ENCODE results near the gene USP46. TPM values are rescaled to one million over a fixed set of nuclear protein-coding genes. Genes with fewer than 3 reads are reported as not detected.

The USP46 gene
- total RNA-seq, 1 experiment from 2014 or later, result 48.1 TPM

- no peak overlapping the region for H3K4me3 Mint-ChIP-seq
- H3K27me3 Mint-ChIP-seq (ENCODE audit: low read depth), result no peaks in the 10 kb centered on the region; the same call in 1 of the 2 replicates
- ChIA-PET POLR2A (interaction anchor here (1.6 to 1.7 kb wide), 2 partner anchors 11 to 21 kb away, joined by 3 to 7 read pairs; no protein-coding TSS in a partner anchor), CTCF (no interaction called here)
- DNase-seq (ENCODE audit: low spot score), result no peak
- H3K27ac Mint-ChIP-seq, result no peak overlapping the region
- no peak for ATAC-seq
- TF ChIP-seq CDX4 (CRISPR knock-in tag; IDR thresholded peaks at IDR 0.05; ENCODE audit: borderline replicate concordance) (no peak), CTCF (IDR thresholded peaks at IDR 0.05) (no peak), JUN (CRISPR knock-in tag; IDR thresholded peaks at IDR 0.05) (no peak)
- H3K36me3 Mint-ChIP-seq, result no peaks in the 10 kb centered on the region
- H3K9me3 Mint-ChIP-seq, result no peaks in the 10 kb centered on the region
- peaks cover 9% of the 10 kb centered on the region for H3K4me1 Mint-ChIP-seq
Observed at GRCh38 chr4:52701207-52701606, 42.1 kb upstream of the USP46 start.

GRCh38 chr4:52694936-52695335, 35.8 kb upstream of the USP46 start:
- ChIA-PET POLR2A (interaction anchor here (0.6 kb wide), 1 partner anchor 50 kb away, joined by 8 read pairs; no protein-coding TSS in a partner anchor), CTCF (no interaction called here)
- peaks cover 34% of the 10 kb centered on the region for H3K9me3 Mint-ChIP-seq
- DNase-seq (ENCODE audit: low spot score), result no peak
- ATAC-seq, result no peak
- peaks cover 20% of the 10 kb centered on the region for H3K36me3 Mint-ChIP-seq
- H3K27me3 Mint-ChIP-seq (ENCODE audit: low read depth), result peaks cover 6% of the 10 kb centered on the region
- H3K27ac Mint-ChIP-seq, result no peak overlapping the region
- H3K4me3 Mint-ChIP-seq, result no peak overlapping the region
- H3K4me1 Mint-ChIP-seq, result peaks cover 9% of the 10 kb centered on the region
- TF ChIP-seq ZNF425 (CRISPR knock-in tag; conservative IDR thresholded peaks at IDR 0.05), result no peak
- no peak for TF ChIP-seq USF1 (CRISPR knock-in tag; IDR thresholded peaks at IDR 0.05)
- no peak for TF ChIP-seq ZNF671 (CRISPR knock-in tag; IDR thresholded peaks at IDR 0.05)
- no peak for TF ChIP-seq FOXP1 (CRISPR knock-in tag; IDR thresholded peaks at IDR 0.05; ENCODE audit: borderline replicate concordance)
- no peak for TF ChIP-seq ZMAT4 (CRISPR knock-in tag; IDR thresholded peaks at IDR 0.05)
- no peak for TF ChIP-seq OVOL2 (CRISPR knock-in tag; IDR thresholded peaks at IDR 0.05; ENCODE audit: borderline replicate concordance)
- no peak for TF ChIP-seq ZNF263 (CRISPR knock-in tag; IDR thresholded peaks at IDR 0.05; ENCODE audit: low read depth)
- TF ChIP-seq NR1H2 (CRISPR knock-in tag; IDR thresholded peaks at IDR 0.05), result no peak
- no peak for TF ChIP-seq ESRRA (CRISPR knock-in tag; IDR thresholded peaks at IDR 0.05; ENCODE audit: borderline replicate concordance)
- no peak for TF ChIP-seq ZNF317 (CRISPR knock-in tag; IDR thresholded peaks at IDR 0.05; ENCODE audit: borderline replicate concordance, low read depth)
- no peak for TF ChIP-seq ERG (CRISPR knock-in tag; IDR thresholded peaks at IDR 0.05)
- TF ChIP-seq RELA (CRISPR knock-in tag; IDR thresholded peaks at IDR 0.05; ENCODE audit: borderline replicate concordance), result no peak
- no peak for TF ChIP-seq E2F1 (CRISPR knock-in tag; IDR thresholded peaks at IDR 0.05)
